WI38 (cell line): ENCODE measurements around the gene TNFAIP8L2.
"Not testable (repeated sequence)": the region's sequence is repeated elsewhere in the genome, so short reads cannot be mapped to it uniquely, and the experiment has no call there.

Experiments used
- H3K4me3 ChIP-seq: 2 replicates; pipeline ENCODE4 v1.5.1; 2011; ENCODE audit warnings: low read depth, mild to moderate bottlenecking, control low read depth, low read length
- CTCF ChIP-seq: IDR thresholded peaks from 2 replicates; pipeline ENCODE4 v1.5.1; 2012; ENCODE audit warnings: low read depth, mild to moderate bottlenecking, control low read depth, low read length

The TNFAIP8L2 gene

GRCh38 chr1:151199873-151200581 is 43.6 kb downstream of the TNFAIP8L2 start:
- H3K4me3 ChIP-seq = peak overlapping the region; percentile 86

GRCh38 chr1:151205381-151205965 is 49.0 kb downstream of the TNFAIP8L2 start:
- not testable (repeated sequence) for H3K4me3 ChIP-seq

More at GRCh38 chr1:151199873-151200581, 43.6 kb downstream of the TNFAIP8L2 start:
- no peak for TF ChIP-seq CTCF
